GM12874 (cell line): ENCODE results near the gene SPHK2.

Experiments
- TF ChIP-seq, protein P1 (sequence below): IDR thresholded peaks from 2 replicates; pipeline ENCODE4 v1.5.1; 2011; ENCODE audit warnings: low read depth, mild to moderate bottlenecking, control low read depth, low read length, moderate library complexity; ENCODE audit not compliant: insufficient read depth

SPHK2 gene

GRCh38 chr19:48628486-48629296 lies 9.4 kb downstream of the SPHK2 start:
- TF ChIP-seq, protein P1, sequence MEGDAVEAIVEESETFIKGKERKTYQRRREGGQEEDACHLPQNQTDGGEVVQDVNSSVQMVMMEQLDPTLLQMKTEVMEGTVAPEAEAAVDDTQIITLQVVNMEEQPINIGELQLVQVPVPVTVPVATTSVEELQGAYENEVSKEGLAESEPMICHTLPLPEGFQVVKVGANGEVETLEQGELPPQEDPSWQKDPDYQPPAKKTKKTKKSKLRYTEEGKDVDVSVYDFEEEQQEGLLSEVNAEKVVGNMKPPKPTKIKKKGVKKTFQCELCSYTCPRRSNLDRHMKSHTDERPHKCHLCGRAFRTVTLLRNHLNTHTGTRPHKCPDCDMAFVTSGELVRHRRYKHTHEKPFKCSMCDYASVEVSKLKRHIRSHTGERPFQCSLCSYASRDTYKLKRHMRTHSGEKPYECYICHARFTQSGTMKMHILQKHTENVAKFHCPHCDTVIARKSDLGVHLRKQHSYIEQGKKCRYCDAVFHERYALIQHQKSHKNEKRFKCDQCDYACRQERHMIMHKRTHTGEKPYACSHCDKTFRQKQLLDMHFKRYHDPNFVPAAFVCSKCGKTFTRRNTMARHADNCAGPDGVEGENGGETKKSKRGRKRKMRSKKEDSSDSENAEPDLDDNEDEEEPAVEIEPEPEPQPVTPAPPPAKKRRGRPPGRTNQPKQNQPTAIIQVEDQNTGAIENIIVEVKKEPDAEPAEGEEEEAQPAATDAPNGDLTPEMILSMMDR: no peak

- TF ChIP-seq, protein P1: no peak
Observed at GRCh38 chr19:48629297-48629598, 9.9 kb downstream of the SPHK2 start.

DNA sequence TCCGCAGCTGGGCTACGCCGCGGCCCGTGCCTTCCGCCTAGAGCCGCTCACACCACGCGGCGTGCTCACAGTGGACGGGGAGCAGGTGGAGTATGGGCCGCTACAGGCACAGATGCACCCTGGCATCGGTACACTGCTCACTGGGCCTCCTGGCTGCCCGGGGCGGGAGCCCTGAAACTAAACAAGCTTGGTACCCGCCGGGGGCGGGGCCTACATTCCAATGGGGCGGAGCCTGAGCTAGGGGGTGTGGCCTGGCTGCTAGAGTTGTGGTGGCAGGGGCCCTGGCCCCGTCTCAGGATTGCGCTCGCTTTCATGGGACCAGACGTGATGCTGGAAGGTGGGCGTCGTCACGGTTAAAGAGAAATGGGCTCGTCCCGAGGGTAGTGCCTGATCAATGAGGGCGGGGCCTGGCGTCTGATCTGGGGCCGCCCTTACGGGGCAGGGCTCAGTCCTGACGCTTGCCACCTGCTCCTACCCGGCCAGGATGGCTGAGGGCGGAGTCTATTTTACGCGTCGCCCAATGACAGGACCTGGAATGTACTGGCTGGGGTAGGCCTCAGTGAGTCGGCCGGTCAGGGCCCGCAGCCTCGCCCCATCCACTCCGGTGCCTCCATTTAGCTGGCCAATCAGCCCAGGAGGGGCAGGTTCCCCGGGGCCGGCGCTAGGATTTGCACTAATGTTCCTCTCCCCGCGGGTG lies 10.4 kb downstream of the SPHK2 start:
- TF ChIP-seq, protein P1: no peak

DNA sequence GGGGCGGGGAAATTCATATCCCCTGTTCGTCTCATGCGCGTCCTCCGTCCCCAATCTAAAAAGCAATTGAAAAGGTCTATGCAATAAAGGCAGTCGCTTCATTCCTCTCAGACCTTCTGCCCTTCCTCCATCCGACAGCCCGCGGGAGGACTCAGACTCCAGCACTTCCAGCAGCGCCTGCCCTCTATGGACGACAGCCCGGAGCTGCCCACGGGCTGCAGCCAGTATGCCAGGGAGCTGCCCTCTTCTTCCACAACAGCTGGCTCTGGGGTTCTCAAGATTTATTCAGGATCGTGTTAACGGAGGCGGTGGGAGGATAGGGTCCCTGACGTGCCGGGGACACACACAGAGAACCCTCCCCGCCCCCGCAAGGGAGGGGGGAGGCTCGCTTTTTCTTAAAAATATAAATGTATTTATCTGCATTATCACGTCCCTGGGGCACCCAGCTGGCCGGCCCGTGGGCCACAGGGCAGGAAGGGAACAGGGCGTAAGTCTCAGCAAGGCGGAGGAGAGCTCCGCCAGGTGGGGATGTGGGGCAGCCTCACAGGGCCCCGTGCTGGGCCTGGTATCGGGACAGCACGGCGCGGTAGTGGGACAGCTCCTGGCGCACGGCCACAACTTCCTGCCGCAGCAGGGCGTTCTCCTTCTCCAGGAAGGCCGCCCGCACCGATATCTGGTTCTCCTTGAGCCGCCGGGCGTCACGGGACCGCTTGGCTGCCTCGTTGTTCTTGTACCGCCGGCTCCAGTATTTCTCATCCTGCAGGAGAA lies 11.2 kb downstream of the SPHK2 start:
- TF ChIP-seq, protein P1: no peak

DNA sequence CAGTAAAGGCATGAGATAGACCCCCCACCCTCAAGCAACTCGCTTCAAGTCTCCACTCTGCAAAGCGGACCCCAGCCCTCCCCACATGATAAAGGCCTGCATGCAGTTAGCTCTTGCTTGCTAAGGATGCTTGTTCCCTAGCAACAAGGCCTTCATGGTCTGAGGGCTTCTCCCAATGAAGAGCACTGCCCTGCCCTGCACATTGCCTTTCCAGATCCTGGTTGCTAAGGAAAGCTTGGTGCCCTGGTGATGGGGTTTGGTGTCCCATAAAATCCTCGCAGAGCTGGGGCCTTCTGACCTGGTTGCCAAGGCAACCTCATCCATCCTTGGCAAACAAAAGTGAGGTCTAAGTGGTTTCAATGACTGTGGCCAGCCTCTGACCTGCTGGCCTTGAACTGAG lies 11.9 kb downstream of the SPHK2 start:
- TF ChIP-seq, protein P1: no peak

GRCh38 chr19:48632692-48633147 lies 13.4 kb downstream of the SPHK2 start:
- TF ChIP-seq, protein P1: no peak
